Activated T-helper 1 cell treated with Interleukin-2 at 50 U/mL for 16 hours (primary cell): ENCODE measurements around the gene NOP56.

Source experiments
- DNase-seq: peaks from one replicate; pipeline ENCODE4 v3.0.0-alpha.2; 2020; ENCODE audit warnings: low read depth

The NOP56 gene, protein sequence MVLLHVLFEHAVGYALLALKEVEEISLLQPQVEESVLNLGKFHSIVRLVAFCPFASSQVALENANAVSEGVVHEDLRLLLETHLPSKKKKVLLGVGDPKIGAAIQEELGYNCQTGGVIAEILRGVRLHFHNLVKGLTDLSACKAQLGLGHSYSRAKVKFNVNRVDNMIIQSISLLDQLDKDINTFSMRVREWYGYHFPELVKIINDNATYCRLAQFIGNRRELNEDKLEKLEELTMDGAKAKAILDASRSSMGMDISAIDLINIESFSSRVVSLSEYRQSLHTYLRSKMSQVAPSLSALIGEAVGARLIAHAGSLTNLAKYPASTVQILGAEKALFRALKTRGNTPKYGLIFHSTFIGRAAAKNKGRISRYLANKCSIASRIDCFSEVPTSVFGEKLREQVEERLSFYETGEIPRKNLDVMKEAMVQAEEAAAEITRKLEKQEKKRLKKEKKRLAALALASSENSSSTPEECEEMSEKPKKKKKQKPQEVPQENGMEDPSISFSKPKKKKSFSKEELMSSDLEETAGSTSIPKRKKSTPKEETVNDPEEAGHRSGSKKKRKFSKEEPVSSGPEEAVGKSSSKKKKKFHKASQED

DNA sequence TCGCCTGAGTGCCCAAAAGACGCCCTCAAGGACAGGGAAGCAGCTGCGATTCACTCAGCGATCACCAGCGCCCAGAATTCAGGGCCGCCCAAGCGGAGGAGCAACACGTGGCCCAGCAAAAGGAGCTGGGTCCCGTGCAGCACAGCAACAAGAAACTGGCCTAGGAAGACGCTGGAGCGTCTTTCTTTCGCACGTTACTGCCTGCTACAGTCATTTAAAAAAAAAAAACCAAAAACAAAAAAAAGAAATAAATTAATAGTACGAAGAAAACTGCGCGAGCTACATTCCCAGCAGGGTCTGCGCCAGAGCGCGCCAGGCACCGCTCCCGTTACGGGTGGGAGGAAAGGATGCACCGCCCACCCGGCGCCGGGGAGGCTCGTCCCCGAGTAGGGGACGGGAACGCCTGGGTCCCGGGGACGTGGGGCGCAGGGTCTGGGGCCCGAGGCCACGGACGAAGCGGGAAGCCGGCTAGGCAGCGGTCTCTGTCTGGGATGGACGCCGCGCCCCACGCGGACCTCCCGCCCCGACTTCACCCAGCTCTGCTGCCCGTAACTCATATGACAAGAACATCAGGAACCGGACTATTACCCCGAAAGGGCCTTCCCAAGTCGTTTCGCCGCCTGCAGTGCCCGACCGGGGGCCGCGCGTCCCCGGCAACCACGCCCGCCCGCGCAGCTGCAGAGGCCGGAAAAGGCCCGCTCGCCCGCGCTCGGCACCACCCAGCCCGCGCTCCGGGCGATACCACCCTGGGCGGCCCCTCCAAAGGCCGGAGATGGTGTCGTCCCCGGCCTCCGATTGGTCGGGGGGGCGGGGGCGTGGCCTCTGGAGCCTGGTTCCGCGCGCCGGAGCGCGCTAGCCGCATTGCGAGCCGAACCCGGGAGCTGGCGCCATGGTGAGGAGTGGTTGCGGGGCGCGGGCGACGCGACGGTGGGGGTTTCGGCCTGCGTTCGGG is at the start of gene NOP56:
NOP56 (plus strand) TSS at position 861 of the 952 bp plus-strand sequence; CDS start at position 890, 29 bp downstream.
- DNase-seq: peak; percentile 95

DNA sequence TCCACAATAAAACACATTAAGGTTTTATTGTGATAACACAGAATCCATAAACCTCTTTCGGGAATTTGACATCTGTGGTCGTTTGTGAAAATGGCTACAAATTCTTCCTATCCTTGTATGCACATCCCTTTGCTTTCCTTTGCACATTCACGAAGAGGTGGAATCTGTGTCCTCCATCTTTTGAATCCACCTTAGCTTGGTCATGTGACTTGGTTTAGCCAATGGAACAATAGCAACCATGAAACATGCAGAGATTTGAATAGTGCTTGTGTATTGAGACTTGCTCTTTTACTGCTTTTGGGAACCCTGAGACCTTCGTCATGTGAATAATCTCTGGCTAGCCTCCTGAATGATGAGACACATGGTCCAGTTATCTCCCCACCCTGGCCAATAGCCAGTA is 49.7 kb upstream of the NOP56 start:
- DNase-seq: no peak

DNA sequence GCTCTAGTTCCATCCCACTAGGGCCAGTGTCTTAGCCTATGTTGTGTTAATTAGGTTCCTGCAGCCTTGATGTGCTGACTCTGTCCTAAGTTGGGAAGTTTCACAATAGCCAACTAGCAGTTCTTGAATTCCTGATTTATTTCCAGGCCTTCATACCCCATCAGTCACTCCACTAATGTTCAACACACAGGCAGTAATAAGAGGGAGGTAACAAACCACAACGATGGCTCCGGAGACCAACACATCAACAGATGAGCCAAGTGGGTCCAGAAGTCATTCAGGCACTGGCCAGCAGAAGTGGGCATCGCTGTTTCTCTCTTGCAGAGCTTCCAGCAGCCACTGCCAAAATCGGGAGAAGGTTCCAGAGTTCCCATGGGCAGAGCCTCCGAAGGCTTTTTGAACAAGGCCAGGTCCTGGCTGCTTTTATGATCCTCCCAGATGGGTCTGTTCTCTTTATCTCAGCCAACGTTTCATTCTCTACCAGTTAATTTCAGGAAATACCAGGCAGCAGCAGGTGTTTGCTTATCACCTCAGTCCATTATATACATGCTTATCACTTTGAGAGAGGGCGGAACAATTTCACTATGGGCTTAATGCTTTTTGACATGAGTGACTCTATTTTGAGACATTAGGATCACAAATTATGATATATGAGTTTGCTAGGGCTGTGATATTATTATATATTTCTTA is 48.5 kb upstream of the NOP56 start:
- no peak for DNase-seq

DNA sequence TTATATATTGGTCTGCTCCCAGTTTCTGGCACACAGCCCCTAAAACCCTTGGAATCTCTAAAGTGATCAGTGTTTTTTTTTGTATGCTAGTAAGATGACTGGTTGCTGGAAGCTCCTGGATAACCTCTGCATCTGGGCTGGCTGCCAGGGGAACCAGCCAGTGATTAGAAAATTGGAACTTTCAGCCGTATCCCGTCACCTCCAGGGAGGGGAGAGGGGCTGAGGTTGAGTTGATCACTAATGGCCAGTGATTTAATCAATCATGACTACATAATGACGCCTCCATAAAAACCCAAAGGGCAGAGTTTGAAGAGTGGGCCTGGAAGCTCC is 48.0 kb upstream of the NOP56 start:
- no peak for DNase-seq

DNA sequence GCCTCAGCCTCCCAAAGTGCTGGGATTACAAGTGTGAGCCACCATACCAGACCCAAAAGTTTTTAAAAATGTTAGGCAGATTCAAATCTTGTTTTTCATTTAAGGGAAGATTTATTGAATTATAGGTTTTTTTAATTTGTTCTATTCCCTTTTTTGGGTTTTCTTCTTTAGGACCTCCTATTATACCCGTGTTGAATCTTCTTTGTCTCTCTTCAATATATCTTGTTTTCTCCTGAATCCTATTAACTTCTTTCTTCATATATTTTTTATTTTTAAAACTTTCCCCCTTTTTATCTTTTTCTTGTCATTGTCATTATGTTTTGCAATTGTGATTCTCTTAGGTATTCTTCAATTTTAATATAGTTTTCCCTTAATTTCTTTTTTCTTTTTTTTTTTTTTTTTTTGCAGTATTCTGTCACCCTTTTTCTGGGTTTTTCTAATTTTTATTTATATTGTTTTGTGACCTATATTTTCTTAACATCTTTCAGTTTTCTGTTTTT is 45.9 kb upstream of the NOP56 start:
- no peak for DNase-seq

DNA sequence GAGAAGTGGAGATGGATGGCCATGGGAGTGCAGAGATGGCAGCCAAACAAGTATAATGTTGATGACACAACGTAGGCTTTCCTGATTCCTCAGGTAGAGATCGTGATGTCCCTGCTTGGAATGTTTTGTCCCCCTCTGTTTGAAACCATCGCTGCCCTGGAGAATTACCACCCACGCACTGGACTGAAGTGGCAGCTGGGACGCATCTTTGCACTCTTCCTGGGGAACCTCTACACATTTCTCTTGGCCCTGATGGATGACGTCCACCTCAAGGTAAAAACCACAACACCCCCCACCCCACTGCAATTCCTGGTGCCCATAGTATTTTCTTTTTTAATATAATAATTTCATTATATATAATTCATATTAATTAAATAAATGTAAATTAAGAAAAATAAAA is 42.1 kb upstream of the NOP56 start:
- DNase-seq: no peak

DNA sequence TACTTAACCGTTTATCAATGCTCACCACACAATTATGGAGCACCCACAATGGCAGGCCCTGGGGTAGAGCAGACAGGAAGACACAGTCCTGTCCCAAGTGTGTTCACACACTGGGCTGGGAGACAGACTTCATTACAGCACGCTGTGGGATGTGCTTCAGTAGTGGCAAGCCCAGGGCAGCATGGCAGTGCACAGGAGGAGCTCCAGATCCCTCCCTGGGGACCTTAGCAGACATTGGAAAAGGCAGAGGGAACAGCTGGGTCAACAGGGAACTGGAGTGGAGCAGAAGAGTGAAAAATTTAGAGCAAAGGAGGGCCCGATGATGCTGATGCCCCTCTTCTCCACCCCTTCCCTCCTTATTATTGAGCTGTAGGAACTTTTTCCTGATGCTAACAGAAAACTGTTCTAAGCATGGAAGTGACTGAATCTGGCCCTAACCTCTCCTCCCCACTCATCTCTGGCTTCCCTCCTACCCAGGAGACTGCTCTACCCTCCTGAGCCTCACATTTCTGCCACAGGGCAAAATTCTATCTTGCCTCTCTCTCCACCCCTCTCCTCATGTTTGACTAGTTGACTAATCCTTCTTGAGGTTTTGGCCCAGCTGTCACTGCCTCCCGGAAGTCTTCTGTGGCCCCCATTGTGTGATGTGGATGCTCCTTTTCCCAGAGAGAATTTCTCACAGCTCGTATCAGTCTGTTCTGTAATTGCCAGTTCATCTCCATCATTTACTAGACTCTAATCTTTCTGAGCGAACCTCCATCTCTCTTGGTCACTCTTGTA is 41.3 kb upstream of the NOP56 start:
- no peak for DNase-seq

DNA sequence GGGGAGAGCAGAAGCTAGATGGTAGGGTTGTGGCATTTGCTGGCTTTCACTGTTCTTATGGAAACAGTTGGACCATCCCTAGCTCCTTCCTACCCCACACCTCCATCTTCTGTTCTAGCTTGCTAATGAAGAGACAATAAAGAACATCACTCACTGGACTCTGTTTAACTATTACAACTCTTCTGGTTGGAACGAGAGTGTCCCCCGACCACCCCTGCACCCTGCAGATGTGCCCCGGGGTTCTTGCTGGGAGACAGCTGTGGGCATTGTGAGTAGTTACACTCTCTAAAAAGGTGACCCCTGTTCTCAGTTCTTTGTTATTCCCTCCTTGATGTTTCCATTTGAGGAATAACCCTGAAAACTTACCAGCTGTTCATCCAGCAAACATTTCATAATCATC is 40.4 kb upstream of the NOP56 start:
- no peak for DNase-seq

DNA sequence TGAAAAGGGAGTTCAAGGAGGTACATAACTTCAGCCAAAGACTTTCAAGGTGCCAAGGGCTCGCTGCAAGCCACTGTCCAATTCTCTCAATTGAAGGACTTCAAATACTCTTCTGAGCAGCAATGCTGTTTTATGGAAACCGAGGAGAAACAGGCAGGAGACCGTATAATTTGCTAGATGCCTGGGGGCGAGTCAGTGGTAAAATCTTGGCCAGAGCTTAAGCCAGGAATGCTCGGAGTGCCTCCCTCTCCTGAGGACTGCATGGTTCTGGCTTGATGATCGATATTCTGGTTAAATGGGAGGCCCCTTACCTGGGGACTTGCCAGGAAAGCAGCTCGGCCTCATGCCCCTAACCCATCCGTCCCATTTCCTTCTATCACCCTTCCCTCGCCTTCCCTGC is 35.8 kb upstream of the NOP56 start:
- no peak for DNase-seq

DNA sequence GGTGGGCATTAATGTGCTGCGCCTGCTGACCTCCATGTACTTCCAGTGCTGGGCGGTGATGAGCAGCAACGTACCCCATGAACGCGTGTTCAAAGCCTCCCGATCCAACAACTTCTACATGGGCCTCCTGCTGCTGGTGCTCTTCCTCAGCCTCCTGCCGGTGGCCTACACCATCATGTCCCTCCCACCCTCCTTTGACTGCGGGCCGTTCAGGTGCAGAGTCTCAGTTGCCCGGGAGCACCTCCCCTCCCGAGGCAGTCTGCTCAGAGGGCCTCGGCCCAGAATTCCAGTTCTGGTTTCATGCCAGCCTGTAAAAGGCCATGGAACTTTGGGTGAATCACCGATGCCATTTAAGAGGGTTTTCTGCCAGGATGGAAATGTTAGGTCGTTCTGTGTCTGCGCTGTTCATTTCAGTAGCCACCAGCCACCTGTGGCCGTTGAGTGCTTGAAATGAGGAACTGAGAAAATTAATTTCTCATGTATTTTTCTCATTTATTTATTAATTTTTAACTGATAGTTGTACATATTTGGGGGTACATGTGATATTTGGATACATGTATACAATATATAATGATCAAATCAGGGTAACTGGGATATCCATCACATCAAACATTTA is 35.2 kb upstream of the NOP56 start:
- no peak for DNase-seq

DNA sequence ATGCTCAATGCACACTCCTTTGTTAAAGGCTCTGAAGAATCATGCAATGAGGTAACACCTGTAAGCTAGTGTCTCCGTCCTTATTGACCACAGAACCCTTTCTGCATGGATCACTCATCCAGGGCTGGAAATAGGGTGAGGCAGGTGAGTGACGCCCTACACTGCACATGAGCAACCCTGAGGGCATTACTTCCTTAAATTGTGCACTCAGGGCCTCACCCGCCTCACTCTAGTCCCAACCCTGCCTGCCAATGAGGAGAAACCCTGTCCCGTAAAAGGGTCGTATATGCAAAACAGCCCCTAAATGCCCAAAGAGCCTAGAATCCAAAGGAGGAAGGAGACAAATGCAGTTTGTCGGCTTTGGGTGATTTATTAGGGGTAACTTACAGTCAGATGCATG is 33.6 kb upstream of the NOP56 start:
- no peak for DNase-seq

DNA sequence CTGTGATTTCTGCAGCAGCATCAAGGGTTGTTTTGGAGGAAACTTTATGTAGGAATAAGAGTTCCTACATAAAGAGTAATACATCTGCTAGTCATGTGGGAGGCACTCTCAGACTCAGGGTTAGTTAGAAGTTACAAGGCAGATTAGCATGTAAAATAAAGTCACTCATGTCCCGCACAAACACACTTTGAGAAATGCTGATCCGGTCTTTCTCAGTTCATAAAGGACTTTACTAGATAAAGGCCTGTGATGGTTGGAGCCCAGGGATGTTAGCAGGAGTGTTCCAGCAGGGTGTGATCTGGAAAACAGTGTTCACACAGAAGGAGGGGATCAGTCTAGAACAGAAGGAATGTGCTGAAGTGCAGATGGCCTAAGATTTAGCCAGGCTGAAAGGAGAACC is 33.1 kb upstream of the NOP56 start:
- DNase-seq: no peak

DNA sequence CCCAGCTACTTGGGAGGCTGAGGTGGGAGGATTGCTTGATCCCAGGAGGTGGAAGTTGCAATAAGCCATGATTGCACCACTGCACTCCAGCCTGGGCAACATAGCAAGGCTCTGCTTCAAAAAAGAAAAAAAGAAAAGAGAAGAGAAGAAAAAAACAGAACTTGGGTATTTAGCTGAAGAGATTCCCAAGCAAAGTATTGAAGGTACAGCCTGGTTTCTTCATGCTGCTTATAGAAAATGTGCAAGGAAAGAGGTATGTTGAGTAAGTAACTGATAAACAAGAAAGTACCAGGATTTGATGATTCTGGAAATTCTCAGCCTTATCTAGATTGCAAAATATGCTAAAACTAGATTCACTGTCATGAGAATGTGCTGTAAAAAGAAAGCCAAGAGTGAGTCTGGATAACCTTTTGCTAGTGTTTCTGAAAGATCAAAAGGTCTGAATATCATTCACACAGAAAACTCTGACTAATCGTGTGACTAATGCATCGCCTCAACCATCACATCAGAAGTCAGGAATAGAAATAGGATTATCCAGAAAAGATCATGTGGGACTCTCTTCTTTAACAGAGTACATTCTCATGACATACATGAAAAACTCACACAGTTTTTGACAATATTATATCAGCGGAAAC is 32.4 kb upstream of the NOP56 start:
- no peak for DNase-seq

DNA sequence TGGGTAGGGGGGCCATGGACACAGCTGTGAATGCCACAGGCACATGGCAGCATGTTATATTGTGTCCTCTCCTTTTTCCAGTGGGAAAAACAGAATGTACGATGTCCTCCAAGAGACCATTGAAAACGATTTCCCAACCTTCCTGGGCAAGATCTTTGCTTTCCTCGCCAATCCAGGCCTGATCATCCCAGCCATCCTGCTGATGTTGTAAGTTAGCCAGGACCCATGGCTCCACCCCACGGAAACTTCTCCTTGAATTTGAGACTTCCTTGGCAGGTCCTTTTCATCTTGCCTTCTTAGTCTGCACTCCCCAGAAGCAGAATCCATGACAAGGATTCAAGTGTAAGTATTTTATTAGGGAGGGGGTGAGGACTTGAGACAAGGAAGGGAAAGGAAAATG is 28.2 kb upstream of the NOP56 start:
- DNase-seq: no peak

DNA sequence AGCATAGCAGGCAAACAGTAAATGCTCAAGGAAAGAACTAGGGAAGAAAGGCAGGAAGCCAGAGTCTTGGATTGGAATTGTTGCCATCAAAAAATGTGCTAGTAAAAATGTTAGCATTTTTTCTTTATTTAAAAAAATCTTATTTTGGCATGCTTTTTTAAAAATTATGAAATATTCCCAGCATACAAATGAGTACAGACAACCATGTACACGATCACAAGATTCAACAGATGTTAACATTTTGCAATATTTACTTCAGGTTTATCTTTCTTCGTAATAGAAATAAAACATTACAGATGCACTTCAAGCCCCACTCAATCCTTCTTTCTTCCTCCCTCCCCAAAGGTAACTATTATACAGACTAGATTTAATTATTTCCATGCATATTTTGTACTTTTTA is 27.4 kb upstream of the NOP56 start:
- no peak for DNase-seq

DNA sequence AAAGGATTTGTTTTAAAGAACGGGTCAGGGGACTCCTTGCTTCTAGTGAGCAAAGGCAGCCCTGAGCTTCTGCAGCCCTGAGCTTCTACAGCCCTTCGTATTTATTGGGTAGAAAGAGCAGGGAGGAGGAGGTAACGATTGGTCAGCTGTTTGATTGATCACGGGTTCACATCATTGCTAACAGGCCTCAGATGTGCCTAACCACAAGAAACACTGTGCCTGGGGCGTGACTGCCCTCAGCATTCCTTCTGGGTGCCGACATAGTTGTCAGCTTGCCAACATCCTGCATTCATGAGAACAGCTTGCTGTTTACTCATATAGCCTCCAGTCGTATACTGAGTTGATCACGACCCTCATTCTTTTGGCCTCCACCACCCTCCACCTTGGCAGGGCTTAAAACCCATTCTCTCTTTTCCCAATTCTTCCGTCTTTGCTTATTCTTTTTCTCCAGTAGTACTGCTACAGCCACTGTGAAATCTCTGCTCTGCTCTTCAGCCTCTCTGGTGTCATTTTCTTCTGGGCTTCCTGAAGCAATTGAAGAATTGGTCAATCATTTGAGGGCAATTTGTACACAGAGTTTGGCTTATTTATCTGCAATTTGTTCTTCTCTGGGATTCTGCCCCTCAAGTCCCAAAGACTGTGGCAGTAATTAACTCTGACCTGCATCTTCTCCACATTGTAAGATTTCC is 25.4 kb upstream of the NOP56 start:
- DNase-seq: no peak

DNA sequence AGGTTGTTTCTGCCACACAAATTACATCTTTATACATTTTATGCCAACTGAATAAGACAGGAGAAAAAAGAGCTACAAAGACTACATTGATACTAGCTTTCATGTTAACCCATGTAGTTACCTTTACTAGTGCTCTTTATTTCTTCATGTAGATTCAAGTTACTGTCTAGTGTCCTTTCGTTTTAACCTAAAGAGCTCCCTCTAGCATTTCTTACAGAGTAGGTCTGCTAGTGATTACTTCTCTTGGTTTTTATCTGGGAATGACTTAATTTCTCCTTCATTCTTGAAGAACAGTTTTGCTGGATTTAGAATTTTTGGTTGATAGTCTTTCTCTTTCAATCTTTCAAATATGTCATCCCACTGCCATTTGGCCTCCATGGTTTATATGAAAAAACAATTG is 21.2 kb upstream of the NOP56 start:
- no peak for DNase-seq

DNA sequence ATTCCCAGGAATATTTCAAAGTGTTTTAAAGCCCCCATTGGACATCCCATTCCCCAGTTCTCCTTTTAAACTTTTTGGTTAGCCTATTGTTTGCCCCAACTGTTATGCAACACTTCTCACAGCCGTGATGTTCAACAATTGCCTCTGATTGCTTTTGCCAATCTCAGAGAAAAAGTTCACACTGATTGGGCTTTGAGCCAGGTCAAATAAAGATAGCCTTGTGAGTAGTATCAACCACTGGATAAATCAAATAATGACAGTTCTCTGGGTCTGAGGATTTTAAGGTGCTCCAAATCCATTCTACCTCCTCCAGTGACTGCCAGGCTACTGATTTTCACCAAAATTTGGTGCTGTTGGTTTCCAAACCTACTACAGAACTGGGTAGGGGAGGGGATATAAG is 19.1 kb upstream of the NOP56 start:
- no peak for DNase-seq

DNA sequence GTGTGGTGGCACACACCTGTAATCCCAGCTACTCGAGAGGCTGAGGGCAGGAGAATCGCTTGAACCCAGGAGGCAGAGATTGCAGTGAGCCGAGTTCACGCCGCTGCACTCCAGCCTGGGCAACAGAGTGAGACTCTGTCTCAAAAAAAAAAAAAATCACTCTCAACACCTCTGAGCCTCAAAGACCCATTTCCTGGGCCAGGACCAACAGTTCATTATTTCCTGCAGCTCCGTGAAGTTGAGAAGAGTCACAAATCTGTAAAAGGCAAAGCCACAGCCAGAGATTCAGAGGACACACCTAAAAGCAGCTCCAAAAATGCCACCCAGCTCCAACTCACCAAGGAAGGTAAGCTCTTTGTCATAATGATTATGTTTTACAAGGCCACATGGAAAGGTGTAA is 15.2 kb upstream of the NOP56 start:
- no peak for DNase-seq

DNA sequence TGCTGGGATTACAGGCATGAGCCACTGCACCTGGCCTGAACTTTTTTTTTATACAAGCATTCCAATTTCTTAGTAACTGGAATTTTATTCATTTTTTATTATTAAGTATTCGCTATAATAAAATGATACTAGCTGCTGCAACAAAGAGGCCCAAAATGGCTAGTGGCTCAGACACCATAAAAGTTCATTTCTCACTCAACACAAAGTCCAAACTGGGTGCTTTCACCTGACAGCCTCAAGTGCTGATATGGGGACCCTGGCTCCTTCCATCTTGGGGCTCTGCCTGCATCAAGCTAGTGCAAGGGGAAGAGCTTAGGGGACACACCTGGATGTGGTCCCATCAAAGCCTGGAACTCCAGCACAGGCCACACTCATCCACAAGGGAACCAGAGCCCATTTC is 12.2 kb upstream of the NOP56 start:
- no peak for DNase-seq
